Activated CD8-positive, alpha-beta memory T cell treated with anti-CD3 and anti-CD28 coated beads, Interleukin-2, amount 50 U/mL, for 1 hour (primary cell): ENCODE results near the gene CD63.

Source experiments
- DNase-seq: peaks from one replicate; pipeline ENCODE4 v3.0.0-alpha.2; 2020; ENCODE audit errors: extremely low read depth

Gene CD63

DNA sequence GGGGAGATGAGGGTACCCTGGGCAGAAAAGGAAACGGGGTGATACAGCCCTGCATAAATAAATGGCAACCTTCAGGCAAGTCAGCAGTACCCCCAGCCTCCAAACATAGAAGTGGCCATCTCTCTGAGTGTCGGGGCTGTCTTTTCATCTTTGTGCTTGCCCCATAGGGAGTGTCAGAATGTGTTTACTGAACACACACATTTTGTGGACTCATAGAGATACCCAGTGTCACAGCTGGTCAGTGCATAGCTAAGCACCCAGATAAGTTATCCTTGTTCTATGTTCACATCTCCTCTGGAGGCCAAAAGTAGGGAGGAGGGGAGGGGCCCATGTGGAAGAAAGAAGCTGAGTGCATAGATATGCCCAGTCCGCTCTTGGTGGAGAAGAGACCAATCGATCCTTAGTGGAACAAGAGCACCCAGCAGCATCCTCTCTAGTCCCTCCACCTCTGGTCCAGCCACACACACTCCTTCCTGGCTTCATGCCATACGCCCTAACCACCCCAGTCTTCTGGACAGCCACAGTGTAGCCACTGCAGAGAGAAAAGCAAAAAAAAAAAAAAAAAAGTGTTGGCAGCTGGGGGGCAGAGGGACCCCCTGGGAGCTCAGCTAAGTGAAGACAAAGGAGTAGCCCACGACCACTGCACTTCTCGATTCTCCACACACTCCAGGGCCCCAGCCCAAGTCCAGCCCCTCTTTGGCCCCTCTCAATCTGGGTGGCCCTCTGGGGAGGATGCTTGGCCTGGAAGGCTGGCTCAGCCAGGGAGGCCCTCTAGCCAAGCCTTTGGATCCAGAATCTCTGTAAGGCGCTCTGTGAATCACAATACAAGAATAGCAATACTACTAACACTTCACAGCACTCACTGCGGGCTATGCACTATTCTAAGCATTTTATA is 23.7 kb downstream of the CD63 start:
- DNase-seq: no peak

DNA sequence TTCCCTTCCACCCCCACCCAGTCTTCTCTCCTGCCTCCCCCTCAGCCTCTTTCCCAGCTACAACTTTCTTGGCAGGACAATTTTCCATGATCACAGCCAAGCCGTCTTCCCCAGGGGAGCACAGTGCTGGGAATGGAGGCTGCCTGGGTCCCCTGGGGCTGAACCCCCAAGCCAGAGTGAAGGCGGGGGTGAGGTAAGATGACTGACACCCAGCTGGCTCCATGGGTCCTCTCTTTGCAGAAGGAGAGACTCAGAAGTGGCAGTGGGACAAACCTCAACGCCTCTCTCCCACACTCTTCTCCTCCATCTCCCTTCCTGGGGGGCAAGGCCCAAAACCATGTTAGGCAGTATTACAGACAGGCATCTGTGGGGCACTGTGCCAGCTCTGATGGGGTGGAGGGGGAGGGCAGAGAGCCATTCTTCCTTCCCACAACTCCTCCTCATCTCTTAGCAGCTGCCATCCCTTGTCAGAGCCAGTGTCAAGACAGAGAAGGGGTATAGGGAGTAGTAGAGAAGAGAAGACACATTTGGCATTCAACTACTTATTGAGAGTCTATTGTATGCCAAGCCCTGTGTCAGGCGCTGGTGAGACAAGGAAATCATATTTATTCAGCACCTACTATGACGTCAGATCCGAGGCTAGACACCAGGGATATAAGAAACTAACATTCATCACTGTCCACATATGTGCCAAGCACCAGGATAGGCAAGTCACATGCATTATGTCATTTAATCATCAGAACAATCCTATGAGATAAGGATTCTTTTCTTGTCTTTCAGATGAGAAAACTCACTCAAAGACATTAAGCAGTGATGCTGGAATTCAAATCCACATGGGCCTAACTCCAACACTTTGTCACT is 24.7 kb downstream of the CD63 start:
- no peak for DNase-seq

GRCh38 chr12:55703288-55703687 is 25.5 kb downstream of the CD63 start:
- DNase-seq: no peak

- DNase-seq: no peak
Observed at GRCh38 chr12:55702861-55703260, 25.9 kb downstream of the CD63 start.

GRCh38 chr12:55700255-55701018 is 28.4 kb downstream of the CD63 start:
- no peak for DNase-seq

DNA sequence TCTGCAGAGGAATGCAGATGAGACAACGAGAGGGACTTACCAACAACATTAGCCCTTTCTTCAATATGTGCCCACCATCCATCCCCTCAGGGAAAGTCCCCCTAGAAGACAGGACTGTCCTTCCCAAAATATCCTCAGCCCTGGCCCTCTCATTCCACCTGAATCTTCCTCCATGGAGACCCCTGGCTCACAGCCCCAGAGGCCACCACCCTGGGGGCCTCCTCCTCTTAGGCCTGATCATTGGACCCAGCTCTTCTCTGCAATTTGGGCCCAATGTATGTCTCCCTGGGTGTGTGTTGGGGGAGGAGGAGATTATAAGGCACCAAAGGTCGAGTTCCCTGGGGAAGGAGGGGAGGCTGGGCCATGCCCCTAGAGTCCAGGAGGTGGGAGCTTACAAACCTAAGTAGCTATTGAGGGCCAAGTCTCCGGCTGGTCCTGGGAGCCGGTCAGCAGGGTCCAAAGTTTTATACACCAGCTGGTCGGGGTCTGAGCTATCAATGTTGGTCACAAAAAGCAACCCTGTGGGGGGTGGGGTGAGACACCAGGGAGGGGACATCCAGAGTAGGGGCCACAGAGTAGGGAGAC is 29.2 kb downstream of the CD63 start:
- DNase-seq: no peak

DNA sequence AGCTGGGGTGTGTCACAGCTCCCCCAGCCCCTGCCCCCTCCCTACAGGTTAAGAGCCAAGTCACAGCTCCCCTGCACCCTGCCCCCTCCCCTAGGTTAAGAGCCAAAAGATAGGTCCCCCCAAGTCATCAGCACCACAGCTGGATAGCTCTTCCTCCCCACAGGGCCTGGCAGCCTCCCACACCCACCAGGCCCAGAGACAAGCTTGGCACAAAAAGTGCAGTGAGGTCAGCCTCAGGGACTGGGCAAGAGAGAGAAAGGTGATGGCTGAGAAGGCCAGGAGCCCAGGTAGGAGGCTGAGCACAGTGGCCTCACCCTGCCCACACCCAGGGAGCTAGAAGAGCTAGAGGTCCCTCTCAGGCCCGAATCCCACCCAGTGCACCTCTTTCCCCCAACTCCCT is 29.8 kb downstream of the CD63 start:
- no peak for DNase-seq

- DNase-seq: no peak
Observed at GRCh38 chr12:55698241-55698955, 30.4 kb downstream of the CD63 start.

DNA sequence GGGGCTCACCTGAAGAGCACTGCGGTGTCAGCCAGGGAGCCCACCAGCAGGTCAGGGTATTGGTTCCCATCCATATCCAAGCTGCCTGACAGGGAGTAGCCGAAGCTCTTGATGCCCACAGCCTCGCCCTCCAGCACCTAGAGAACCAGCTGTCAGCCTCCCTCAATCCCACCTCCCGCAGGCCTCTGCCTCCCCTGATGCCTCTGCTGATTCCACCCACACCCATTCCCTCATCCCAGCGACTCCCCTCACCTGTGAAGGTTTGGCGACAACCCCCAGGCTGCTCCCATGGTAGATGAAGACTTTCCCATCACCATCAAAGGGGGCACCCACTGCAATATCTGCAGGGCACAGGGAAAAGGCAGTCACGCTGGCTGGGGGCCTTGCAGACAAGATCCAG is 31.1 kb downstream of the CD63 start:
- no peak for DNase-seq

GRCh38 chr12:55696796-55697462 is 31.9 kb downstream of the CD63 start:
- no peak for DNase-seq

- DNase-seq: no peak
Observed at GRCh38 chr12:55696141-55696540, 32.7 kb downstream of the CD63 start.

DNA sequence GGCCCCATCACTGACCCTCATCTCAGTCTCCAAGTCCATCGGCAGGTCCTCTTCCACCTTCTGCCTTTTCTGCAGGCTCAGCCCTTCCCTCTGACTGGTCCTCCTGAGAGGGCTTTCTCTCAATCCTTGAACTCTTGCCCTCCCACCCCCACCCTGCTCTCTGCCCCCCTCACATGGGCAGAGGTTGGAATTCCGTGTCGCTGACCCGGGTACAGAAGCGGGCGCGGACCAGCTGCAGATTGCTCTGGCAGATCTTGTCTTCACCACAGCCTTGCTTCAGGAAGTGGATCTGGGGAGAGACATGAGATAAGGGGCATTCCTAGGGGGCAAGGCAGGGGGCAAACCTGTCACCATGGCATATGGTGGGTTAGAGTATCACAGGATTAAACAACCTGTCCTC is 33.5 kb downstream of the CD63 start:
- no peak for DNase-seq

DNA sequence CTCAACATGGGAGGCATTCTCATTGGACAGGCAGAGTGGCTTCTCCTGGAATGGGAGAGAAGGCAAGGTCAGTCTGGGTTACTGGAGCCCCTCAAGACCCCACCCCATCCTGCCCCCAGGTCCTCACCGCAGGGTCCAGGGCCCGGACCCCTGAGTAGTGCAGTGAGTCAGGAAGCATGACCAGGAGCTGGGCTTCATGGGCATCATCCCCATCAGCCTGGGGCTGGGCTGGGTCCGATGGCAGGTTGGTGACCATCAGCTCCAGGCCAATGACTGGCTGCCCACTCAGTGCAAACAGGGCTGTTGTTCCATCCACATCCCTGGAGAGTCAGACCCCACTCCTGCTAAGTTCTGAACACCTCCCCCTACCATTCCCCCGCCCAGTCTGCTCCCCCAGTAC is 34.2 kb downstream of the CD63 start:
- DNase-seq: no peak

DNA sequence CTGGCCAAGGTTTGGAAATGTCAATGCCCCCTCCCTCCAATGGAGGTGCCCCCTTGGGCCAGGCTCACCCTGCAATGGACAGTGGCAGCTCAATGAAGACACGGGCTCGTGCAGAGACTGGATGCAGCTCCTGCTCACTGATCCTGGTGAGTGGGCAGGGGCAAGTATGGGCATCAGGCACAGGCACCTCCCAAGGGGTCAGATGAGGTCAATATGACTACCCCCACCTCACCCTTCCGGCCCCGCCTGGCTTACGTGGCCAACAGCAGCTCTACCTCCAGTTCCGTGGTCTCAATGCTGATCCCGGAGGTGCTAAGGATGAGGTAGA is 34.7 kb downstream of the CD63 start:
- DNase-seq: no peak

- DNase-seq: no peak
Observed at GRCh38 chr12:55693323-55694187, 35.3 kb downstream of the CD63 start.

DNA sequence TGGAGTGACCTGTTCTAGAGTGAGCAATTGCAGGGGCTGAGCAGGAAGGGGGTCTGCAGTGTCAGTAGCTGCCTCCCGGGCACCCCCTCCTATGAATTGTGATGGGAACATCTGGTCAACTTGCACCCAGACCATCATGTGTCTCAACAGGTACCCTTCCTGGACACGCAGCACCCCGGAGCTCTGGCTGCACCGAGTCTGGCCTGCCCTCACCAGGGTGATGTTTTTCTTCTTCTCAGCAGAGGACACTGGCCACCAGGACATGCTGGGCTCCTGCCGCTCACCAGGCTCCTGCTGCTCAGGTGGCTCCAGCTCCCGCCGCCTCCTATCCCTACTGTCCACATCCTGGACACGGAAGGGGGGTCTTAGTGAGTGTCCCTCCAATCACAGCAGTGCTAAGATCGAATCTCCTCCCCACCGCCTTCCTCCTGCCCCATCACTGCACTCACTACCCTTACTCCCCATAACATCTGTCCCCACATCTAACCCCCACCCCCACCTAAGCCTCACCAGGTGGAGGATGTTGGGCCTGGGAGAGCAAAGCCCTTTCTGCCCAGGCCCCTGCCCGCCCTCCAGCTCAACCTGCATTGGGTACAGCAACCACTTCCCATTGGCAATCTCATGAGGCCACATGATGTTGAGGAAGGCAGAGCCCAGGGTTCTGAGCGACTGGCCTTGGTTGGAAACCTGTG is 36.0 kb downstream of the CD63 start:
- no peak for DNase-seq

DNA sequence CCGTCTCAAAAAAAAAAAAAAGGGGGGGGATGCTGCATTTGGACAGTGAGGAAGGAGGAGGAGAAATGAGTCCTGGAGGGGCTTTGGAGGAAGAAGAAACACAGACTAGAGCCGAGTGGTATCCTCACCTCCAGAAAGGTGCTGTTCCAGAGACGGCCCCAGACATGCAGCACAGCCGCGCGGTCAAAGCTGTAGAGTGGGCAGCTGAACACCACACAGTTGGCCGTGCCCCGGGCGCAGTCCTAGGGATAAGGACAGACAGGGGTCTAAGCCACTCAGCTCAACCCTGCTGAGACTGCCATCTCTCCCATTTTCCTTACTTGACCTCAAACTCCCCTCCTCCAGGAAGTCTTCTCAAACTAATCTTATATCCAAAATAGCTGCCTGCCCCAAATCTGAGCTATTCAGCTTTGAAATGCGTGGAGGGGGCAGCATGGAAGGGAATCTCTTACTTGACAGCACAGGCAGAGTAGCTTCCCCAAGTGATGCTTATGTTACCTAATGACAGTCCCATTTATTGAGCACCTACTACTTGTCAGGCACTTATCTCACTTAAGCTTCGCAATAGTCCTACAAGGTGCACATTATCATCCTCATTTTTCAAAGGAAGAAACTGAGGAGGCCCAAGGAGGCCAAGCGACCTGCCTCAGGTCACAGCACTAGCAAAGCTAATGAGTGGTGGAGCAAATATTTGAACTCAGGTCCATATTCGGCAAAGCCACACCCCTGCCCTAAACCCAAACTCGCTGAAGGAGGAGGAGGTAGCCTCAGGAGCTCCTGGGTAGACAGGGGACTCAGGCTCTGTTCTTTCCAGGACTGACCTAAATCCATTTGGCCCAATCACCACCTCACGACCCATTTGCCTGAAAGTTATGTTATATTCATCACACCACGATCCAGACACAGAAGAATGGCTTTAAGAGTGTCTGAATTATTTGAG is 39.8 kb downstream of the CD63 start:
- DNase-seq: no peak

DNA sequence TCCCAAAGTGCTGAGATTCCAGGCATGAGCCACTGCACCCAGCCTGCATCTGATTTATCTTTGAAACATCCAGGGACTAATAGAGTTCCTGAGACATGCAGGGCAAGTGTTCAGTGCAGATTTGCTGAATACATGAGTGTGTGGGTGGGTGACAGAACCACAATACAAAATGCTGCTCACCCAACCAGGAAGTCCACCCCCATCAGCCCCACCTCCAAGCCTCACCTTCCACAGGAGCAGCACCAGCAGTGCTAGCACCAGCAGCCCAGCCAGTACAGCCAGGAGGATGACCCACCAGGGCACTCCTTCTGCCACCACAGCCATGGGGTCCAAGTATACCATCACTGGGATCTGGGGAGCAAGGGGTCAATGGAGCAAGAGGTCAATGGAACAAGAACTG is 41.1 kb downstream of the CD63 start:
- no peak for DNase-seq
